LNCaP clone FGC (cell line): ENCODE data around the gene NOL4.

Experiments used
- DNase-seq: peaks from one replicate; pipeline ENCODE4 v3.0.0-alpha.2; 2011; ENCODE audit warnings: low read depth
- H3K4me3 ChIP-seq: 2 replicates; pipeline ENCODE4 v1.5.1; 2011; ENCODE audit warnings: mild to moderate bottlenecking, low read depth, low read length, control low read depth
- CTCF ChIP-seq: IDR thresholded peaks from 2 replicates; pipeline ENCODE4 v1.5.1; 2012; ENCODE audit warnings: mild to moderate bottlenecking; ENCODE audit not compliant: control insufficient read depth, insufficient read depth; ENCODE audit errors: extremely low read depth

NOL4 gene

DNA sequence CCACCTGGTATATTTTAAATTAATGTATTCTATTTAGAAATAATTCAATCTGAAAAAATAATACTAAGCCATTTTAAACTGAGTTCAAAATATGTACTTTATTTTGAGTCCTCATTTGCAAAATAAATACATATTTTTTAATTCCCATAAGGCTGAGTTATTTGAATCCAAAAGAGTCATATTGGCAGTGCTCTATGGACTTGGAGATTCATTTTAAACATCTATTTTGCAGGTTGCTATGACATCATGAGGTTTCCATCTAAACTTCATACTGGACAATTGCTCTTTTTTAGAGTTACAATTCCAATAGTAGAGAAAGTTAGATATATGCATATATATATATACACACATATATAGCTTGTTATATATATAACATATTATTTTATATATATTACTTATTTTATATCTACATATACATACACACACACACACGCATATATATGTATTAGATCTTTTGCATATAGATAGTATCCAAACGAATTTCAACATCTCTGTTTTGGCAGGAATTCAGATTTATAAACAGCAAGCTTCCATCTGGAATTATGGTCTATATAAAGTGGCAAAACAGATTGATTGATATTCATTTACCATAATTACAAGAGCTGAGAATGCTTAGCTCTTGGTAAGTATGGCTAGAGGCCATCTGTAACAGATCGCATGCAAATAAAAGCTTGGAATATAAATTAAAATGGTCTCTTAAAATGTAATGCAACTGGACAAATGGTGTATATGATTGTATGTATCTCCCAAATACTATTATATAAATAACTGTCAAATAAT lies 34.9 kb downstream of the NOL4 start:
- no peak for DNase-seq
- TF ChIP-seq CTCF: no peak
- H3K4me3 ChIP-seq: no peak overlapping the region
